GM12874 (cell line): ENCODE data around the gene LDHB.

Source experiments
- TF ChIP-seq, protein P1 (sequence below): IDR thresholded peaks from 2 replicates; pipeline ENCODE4 v1.5.1; 2011; ENCODE audit warnings: low read depth, mild to moderate bottlenecking, control low read depth, low read length, moderate library complexity; ENCODE audit not compliant: insufficient read depth

Gene LDHB

DNA sequence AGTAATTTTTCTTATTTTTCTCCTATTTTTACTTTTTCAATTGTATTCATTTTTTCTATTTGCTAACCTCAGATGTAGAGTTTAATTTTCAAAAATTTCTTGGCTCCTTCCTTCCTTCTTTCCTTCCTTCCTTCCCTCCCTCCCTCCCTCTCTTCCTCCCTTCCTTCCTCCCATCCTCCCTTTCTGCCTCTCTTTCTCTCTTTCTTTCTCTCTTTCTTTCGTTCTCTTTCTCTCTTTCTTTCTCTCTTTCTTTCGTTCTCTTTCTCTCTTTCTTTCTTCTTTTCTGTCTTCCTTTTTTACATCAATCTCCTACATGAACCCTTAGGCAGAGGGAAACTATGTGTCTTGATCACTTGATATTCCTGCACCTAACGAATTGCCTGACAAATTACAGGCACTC is 40.6 kb downstream of the LDHB start:
- TF ChIP-seq, protein P1, sequence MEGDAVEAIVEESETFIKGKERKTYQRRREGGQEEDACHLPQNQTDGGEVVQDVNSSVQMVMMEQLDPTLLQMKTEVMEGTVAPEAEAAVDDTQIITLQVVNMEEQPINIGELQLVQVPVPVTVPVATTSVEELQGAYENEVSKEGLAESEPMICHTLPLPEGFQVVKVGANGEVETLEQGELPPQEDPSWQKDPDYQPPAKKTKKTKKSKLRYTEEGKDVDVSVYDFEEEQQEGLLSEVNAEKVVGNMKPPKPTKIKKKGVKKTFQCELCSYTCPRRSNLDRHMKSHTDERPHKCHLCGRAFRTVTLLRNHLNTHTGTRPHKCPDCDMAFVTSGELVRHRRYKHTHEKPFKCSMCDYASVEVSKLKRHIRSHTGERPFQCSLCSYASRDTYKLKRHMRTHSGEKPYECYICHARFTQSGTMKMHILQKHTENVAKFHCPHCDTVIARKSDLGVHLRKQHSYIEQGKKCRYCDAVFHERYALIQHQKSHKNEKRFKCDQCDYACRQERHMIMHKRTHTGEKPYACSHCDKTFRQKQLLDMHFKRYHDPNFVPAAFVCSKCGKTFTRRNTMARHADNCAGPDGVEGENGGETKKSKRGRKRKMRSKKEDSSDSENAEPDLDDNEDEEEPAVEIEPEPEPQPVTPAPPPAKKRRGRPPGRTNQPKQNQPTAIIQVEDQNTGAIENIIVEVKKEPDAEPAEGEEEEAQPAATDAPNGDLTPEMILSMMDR, result no peak

DNA sequence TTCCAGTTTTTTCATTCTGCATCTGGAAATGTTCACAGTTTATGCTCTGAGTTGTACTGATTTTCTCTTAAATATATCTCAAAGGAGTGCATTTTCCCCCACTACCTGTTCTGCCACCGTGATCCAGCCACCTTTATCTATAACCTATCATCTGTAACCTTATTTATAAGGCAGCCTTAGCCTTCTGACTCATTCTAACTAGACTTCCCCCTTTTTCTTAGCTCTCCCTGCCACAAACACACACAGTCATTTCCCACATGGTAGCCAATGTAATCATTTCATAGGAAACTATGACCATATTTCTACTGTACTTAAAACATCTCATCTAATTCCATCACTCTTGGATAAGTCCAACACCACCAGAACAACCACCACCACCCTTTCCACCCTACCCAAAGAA is 42.2 kb downstream of the LDHB start:
- TF ChIP-seq, protein P1, result no peak

DNA sequence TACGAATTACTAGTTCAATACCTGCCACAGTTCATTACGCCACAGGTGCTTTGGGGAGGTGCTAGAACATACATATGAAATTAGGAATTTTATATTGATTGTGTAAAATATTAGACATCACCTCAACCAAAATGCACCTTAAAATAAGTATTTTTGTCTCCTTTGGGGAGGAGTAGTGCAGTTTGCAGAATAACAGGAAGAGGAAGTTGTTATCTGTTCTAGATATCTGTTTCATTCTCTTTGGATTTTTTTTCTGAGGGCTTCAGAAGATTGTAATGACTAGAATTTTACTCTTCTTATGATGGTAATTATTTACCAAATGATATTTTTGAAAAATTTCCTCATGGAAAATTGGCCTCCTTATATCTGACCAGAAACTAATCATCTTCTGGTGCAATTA is 43.1 kb downstream of the LDHB start:
- TF ChIP-seq, protein P1, result no peak

DNA sequence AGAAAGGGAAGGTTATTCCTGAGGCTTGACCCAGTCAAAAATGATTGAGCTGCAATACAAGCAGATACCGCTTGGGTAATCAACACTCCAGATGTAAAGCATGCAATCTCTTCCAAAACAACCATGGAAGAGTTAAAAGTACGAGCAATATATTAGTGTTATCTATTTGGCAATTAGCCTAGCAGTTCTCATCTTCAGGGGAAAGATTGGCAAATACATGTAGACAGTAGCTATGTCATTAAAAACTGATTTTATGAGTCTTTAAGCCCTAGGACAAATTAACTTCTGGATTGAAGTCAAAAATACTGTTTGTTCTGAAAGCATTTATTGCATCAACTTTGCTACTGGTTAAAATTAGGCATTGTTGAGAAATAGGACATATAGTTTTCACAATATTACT is 43.7 kb downstream of the LDHB start:
- TF ChIP-seq, protein P1, result no peak

DNA sequence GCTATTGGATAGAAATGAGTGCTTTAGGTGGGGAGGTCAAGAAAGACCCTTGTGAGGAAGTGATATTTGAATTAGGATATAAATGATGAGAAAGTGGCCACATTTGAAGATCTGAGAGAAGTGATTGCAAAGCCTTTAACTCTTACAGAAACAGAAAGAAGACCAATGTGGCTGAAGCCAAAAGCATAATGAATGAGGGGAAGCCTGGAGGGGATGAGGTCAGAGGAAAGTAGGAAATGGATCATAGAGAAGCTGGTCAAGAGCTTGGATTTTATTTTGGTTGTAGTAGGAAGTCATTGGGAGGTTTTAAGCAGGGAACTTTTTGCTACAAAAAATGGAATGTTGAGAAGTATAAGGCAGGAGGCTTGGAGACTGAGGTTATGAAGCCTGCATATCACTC is 49.4 kb downstream of the LDHB start:
- TF ChIP-seq, protein P1, result no peak

DNA sequence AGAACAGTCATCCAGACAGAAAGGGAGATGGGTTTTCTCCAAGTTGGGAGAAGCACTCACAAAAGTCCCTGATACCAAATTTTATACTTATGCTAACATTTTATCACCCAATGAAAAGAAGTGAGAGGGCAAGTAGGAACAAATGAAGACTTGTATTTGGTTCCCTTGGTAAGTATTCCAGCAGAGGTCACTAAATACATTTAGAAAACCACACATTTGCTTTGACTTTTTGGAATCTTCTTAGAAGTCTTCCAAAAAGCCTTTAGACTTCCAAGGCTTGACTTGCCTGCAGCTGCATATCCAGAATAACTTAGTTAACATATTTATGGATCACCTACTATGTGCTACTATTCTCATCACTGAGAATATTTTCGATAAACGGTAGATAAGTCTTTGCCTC is 49.9 kb downstream of the LDHB start:
- TF ChIP-seq, protein P1, result no peak

DNA sequence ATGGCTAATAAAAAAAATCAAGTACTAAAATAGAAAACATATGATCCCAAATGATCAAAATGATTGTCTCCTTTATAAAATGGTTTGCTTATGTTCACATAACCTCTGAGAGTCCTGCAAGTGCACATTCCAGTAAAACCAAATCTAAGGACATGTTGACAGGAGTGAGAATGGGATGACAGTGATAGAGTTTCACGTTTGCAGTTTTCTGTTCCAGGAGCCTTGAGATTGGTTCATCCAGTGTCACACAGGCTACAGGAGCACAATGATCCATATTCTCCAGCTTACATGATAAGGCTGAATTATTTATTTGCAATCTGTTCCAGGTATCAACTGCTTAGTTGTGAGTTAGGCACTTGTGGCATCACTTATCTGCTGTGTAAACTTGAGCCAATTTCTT is 51.5 kb downstream of the LDHB start:
- TF ChIP-seq, protein P1, result no peak

DNA sequence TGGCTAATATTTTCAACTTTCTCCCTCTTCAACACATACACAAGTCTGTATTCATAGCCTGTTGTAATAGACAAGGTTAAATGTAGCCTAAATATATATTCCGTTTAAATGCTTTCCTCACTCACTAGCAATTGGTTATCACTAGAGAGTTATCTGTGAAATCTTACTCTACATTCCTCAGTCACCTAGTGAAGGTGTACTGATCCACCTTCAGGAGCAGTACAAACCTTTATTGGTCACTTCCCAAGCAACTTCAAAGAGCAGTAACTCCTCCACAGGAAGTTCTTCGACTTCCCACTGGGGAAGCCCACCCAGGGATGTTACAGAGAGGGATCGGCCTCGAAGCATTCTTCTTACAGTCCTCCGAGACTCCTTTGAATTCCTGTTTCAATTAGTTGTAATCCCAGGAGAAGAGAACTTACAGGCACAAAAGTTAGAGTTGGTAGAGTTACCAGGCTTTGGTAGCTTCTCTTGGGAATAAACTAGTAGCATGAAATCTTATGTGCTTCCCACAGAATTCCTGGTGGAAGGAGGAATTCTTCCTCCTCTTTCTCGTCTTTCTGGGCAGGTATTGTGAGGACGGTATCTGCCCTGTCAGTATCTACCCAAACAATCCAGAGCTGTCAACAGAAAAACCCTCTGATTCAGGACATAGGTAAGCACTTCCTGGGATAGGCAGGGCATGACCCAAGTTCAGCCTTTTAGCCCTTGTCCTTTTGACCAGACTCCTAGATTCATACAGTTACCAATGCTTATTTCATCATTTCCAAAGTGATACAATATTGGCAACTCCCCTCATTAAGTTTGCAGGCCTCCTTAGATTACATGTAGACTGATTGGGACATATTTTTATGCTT is 53.2 kb downstream of the LDHB start, which contains the start of gene GYS2:
TSS of gene GYS2 (minus strand) at position 603 of the 857 bp plus-strand sequence. CDS start at position 348, 255 bp downstream.
- TF ChIP-seq, protein P1, result no peak
